HCT116 (cell line): ENCODE results near the gene DIS3L2.

Experiments used
- POLR2AphosphoS5 ChIP-seq: IDR thresholded peaks from 2 replicates; pipeline ENCODE4 v1.6.1; 2011; ENCODE audit warnings: mild to moderate bottlenecking, low read depth, low read length, moderate library complexity
- RAD21 ChIP-seq: IDR thresholded peaks from 2 replicates; pipeline ENCODE4 v1.6.1; 2012; ENCODE audit warnings: low read depth, mild to moderate bottlenecking
- SRF ChIP-seq: IDR thresholded peaks from 2 replicates; pipeline ENCODE4 v1.6.1; 2012; ENCODE audit warnings: low read depth
- ZNF274 ChIP-seq: fragments of 200-500 bp; sonication (Bioruptor generic); IDR thresholded peaks from 2 replicates; pipeline ENCODE4 v1.6.1; 2014; ENCODE audit warnings: mild to moderate bottlenecking, low read depth, low read length, inconsistent platforms

DNA sequence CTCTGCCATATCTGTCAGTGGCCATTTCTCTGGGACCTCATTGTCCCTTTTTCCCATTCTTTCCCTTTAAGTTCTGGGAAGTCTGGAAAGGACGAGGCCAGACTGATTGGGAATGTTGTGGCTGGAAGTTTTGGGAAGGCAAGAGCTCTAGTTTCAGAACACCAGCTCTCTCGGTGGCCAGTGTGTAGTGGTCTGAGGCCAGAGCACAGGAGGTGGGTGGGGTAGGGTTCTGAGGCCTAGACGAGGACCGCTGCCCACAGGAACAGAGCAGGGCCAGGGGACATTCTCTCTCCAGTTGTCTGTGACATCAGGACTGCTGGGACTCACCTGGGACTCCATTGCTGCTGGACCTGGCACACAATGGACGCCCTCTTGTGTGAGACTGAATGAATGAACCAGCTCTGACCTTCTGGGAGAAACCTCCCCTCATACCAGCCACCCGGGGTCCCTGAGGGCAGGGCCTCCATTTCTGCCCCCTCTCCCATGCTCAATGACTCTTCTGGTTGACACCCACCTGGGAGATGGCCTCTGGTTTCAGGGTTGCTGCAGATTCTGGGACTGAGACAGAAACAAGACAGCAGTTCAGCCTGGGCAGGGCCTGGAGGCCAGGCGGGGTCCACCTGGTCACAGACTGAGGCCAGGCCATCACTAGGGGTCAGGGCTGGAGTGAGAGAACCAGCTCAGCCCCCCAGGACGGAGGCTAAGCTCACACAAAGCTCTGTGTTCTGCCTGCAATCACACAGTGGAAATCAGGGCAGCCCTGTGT is 26.9 kb upstream of the DIS3L2 start:
- TF ChIP-seq SRF (no peak), RAD21 (no peak), POLR2AphosphoS5 (no peak), ZNF274 (no peak)
